Activated CD4-positive, CD25-positive, alpha-beta regulatory T cell treated with anti-CD3 and anti-CD28 coated beads, Interleukin-2, amount 50 U/mL, for 72 hours (primary cell): Measurements from ENCODE around the gene NEUROD4.

Experiments
- DNase-seq: peaks from one replicate; pipeline ENCODE4 v3.0.0; 2021

Gene NEUROD4

DNA sequence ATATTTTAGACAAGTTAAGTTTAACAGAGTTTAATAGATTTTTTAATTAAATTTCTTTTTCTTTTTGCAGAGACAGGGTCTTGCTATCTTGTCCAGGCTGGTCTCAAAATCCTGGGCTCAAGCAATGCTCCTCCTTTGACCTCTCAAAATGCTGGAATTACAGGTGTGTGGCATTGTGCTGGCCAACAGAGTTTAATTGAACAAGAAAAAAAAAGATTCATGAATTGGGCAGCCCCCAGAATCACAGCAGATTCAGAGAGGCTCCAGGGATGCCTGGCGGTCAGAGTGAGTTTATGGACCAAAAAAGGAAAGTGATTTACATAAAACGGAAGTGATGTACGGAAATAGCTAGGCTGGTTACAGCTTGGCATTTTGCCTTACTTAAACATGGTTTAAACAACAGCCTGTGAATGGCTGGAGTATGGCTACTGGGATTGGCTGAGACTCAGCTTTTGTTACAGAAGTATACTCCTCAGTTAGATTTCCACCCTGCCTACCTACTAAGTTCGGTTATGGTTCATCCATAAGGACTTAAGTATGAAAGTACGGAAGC is 20.7 kb upstream of the NEUROD4 start:
- no peak for DNase-seq

DNA sequence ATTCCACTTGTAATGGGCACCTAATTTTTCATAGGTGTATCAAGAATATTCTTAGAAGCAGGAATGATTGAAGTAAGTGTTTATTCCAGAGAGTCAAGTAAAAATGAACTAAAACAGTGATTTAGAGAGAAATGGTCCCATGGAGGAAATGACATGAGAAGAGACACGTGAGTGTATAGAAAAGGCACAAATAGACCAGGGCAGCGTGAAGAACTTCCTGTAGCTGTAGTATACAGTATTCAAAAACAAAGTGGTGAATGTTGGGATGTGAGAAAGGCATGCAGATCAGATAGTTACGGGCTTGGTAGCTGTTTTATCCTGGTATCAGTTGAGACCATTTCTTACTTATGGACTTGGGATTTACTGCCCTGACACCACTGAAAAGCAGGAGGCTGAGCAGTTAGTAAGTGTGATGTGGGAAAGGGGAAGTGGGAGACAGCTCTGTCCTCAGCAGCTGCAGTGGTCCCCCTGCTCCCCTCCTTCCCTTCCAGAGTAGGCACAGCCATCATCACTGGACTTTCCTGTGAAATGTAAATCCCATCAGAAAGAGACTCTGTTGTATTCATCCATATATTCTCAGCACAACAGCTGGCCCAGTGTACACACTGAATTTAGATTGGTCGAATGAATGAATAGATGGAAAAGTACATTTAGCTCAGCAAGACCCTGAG is 18.4 kb upstream of the NEUROD4 start:
- no peak for DNase-seq

DNA sequence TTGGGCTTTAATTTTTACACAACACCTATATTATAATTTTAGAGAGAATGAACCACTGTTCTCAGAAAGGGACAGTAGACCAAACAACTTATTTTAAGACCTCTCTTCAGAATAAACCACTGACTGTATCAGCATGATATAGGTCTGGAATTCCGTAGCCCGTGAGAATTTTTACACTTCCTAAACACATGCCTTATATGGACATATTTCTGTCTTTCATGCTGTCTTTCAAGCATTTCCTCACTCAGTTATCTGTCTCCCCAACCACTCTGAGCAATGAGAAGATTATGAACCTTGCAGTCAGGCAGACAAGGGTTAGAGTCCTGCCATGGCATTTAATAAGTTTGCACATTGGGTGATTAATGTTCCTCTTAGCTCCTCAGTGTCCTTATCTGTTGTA is 17.4 kb upstream of the NEUROD4 start:
- DNase-seq, result no peak

DNA sequence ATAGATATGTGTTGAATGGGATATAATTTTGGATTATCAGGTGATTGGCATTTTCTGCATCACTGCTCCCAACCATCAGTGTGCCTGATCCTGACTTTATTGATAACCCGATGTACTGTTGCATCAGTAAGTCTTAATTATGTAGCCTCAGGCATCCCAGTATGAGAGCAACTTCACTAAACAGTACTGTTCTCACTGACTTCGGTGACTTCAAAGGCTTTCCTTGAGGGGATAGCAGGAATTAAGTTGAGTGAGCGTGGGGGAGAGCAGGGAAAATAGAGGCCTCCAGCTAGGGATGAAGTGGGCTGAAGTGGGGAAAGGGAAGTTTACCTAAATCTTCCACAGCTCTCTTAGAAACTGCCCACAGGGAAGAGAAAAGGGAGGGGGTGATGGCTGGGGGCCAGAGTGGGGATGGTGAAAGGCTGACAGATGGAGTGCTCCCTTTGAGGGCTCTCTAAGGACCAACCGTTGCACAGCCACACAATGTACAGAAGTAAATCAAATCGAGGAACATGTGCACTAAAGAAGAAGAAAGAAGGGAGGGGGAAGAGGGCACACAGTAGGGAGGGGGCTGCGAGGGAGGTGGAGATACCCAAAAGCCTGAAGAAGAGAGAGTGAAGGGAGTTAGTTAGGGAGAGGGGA is 10.7 kb upstream of the NEUROD4 start:
- DNase-seq, result no peak

DNA sequence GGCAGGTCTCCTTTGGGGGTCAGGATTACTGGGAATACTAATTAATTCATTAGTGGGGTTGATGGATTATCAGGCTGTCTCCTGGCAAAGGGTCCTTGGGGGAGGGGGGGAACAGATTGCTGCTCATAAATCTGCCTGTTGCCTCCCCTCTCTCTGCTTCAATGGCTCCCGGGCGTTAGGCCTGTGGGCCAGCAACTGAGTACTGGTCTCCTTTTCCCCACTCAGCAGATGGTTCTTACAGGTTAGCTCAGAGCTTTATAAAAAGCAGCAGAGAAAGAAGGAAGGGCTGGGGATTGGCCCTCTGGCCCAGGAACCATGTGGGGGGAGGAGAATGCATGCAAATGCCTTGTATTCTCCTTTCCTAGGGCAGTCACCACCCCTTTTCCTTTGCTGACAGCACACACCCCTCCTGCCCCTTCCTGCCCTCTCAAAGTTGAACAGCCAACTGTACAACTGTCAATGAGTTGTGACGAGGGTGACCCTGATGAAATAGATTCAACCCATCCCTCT is 2.3 kb upstream of the NEUROD4 start:
- DNase-seq, result no peak

DNA sequence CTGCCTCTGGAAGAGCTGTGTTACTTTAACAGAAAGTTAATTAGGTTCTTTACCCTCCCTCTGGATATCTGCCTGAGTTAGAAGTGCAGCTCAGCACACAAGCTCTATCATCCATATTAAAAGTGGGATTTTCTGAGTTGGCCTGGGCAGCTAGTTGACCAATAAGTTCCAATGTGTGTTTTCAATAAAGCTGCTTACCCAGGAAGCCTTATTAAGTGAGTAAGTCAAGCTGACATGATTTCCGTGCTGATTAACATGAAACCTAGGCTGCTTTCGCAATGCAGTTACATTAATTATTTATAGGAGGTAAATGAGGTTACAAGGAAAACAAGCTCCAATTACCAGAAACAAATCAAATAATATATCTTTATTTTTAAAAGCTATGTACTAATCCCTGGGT is 4.8 kb downstream of the NEUROD4 start:
- DNase-seq, result no peak

DNA sequence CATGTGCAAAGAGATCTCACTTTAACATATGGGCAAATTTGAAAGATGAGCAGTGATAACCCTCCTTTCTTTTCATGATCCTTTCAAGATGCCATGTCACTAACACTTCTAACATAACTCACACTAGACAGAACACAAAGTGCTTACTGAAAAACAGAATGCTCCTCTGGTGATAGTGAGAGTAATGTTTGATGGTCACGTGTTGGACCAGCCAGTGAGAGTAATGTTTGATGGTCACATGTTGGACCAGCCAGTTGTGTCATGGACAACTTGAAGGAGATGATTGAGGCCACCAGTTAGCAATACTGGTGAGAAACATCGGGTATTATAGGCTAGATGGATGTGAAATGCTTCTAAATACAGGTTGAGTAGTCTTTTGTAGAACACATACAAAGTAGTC is 5.7 kb downstream of the NEUROD4 start:
- no peak for DNase-seq

DNA sequence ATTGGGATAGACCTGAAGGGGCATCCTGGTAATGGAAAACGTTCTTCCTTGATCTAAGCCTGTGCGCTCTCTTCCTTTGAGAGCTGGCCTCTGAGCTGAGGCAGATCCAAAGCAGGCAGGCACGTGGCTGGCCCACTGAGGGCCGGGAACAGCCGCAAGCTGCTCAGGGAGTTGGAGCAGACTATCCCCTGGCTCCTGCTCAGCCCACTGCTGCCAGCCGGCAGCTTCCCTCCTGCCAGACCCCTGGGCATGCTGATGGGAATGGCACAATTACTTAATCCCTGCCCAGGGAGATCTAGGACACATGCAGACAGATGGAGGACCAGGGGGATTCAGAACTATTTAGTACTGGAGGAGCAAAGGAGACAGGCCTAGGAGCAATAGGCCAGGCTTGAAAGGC is 14.4 kb downstream of the NEUROD4 start:
- DNase-seq, result no peak

DNA sequence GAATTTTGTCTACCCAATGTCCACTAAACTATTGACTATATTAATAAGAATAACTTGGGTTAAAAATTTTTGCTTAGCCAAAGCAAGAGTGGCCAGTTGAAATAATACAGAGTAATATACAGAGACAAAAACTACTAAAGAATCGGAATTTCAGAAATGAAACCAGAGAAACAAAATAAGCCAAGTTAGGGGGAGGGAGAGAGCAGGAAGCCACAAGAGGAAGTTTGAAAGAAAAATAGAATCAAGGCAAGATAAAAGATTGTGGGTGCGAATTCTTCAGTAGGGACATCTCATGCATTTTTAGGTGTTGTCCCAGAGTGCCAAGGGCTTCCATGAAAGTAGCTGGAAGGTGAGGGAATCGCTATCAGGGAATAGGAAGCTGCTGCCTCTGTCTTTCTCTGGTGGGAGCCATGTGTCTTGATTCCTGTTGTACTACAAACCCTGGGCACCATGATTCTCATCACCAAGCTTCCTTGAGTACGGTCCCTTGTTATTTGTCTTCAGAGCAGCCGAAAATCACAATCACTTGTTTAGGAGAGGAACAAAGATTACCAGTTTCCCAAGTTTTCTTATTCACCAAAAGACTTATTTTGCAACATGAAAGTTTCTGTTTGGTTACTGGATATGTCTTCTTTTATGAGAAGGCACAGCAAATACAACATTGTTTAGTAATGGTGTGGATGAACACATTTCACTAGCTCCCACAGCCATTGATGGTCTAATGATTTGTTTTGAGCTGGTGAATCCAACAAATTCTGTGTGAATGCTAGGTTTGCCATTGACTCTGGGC is 16.7 kb downstream of the NEUROD4 start:
- DNase-seq, result no peak

DNA sequence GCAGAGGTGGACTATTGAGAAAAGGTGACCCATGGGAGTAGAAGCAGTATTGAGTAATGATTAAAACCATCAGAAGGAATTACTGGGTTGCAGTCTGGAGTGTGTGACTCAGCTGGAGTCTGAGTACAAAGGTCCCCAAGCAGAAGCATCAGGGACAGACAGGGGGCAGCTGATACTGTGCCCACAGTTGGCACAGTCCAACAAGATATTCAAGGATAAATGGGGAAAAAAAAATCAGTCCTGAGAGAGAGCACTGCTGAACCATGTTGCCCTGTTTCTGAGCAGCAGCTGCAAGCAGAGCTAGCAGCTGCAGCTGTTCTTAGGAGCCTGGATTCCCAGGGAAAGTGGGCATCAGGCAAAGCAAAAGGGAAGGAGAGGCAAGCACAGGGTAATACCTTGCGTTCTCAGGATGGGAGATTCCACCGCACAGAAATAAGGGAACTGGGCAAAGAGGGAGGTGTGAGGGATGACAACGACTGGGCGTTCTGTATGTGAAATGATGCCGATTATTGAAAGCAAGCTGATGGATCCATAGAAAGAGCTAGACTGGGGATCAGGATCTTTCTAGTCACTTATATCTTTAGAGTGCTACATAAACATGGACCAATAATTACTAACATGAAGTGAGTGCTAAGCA is 17.7 kb downstream of the NEUROD4 start:
- DNase-seq, result no peak

DNA sequence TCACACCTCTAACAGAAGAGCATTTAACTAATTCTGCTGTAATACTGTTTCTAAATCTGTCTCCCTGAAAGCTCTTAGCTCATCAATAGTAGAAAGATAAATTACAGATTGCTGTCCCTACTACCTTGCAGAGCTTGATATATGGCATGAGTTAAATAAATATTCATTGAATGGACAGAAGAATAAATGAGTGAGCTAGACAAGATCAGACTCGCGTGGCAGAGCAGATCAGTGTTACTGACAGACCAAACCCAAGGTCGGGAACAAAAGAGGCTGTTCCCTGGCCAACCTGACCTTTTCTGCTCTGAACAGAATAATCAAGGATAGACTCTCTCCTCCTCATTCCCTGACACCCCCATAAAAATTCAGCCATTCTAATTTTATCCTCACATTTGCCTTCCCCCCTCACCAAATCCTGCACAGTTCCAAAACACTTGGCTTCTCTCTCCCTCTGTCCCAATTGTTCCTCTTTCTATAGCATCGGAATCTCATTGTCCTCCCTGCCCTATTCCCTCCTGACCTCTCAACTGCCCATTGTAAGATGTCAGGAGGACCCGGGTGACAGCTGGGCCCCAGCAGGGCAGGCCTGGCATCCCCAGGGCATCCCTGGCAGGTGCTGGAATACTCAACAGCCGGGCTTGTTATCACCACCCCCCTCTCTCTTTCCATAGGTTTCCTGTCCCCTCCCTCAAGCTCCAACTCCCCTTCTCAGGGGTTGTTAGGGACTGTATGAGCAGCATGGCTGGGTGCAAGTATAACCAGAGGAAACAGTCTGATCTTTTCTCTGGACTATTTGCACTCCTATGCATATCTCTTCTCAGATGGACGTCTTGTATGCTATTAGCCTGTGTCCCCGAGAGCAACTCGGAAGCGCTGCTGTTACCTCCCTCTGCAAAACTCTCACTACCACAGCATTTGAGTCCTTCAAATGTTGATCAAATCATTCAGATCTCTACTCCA is 19.9 kb downstream of the NEUROD4 start:
- no peak for DNase-seq

DNA sequence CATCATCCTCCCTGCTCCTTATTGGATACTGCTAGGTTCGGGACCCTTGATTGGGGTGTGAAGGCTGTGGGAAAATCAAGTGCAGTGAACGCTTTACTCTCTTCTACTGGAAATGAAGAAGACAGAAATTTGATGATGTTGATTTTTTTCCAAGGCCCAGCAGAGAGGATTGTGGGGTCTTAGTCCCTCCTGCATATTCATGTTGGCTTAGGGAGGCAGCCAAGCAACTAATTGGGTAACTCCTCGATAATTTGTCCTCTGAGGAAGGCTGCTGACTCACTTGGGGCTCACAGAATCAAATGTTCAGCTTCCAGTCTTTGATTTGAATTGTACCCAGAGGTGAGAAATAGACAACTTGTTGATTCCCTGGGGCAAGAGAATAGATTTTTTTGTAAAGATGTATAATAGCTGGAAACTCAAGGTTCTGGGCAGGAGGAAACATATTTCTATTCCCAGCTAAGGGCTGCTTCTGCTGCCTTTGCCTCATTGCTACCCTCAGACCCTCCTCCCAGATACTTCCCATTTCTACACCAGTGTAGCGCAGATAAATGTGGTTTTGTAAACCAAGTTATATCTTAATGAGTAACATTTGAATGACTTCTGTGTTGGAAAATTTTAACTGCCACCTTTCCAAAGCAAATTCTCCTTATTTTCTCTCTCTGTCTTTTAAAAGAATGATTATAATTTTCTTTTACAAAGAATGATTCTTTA is 21.7 kb downstream of the NEUROD4 start:
- no peak for DNase-seq

DNA sequence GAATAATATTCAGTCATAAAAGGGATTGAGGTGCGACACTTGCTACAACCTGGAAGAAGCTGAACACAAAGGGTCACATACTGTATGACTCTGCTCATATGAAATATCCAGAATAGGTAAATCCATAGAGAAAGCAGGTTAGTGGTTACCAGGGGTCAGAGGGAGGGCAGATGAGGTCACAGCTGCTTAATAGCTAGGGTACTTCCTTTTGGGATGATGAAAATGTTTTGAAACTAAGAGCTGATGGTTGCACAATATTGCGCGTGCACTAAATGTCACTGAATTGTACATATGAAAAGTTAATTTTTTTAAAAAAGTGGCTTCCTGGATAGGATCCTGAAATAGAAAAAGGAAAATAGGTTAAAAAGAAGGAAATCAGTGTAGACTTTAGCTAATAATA is 23.8 kb downstream of the NEUROD4 start:
- DNase-seq, result no peak

DNA sequence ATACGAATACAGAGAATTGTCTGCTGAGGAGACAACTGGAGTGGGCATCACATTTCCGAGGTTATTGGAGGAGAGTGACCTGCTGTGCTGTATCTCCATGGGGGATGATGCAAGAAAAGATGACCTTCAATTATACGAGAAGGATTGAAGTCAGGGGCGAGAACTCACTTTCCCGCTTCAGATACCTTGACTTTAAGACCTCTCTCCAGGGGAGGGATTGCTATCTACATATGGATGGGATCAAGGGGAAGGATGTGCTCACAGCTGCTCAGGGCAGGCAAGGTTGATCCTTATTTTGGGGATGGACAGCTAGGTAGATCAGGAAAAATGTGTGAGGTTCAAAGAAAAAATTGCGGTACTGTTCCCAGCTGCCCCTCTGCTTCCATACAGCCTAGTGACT is 24.4 kb downstream of the NEUROD4 start:
- DNase-seq, result no peak

DNA sequence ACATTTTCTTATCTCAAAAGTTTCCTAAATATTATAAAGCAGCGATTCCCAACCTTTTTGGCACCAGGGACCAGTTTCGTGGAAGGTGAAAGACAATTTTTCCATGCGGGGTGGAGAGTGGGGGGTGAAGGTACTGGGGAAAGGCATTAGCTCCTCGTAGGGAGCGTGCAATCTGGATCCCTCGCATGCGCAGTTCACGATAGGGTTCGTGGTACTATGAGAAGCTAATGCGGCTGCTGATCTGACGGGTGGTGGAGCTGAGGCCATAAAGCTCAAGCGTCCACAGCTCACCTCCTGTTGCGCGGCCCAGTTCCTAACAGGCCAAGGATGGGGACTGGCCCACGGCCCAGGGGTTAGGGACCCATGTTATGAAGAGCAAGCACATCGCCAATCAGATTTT is 29.9 kb downstream of the NEUROD4 start:
- DNase-seq, result no peak

DNA sequence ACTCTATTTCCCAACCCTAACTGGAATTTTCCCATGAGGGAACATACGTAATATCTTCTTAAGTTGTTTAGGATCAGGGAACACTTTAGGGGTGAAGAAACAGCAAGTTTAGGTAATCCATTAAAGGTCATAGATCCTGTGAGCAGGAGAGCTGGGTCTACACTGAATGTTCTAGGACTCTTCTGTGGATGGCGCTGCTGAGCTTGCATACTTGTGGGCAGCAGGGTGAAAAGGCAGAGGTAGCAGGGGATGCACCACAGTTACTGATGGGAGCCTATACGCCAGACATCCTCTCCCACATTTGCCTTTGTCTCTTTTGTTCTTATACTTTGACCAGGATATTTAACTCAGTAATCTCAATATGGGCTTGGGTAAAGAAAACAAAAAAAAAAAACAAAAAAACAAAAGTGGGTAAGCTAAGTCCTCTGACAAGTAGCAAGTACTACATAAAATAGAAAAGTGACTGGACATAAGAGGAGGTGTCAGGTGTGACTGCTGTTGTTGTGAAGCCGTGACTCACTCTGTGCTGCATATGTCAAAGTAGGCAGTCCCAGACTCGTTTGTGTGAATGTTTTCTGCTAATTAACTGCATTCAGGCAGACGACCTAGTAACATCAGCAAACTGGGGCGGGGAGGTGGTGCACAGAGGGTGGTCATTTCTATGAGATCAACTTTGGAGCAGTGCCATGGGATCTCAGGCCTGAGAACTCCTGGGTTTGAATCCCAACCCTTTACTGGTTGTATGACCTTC is 31.6 kb downstream of the NEUROD4 start:
- no peak for DNase-seq

DNA sequence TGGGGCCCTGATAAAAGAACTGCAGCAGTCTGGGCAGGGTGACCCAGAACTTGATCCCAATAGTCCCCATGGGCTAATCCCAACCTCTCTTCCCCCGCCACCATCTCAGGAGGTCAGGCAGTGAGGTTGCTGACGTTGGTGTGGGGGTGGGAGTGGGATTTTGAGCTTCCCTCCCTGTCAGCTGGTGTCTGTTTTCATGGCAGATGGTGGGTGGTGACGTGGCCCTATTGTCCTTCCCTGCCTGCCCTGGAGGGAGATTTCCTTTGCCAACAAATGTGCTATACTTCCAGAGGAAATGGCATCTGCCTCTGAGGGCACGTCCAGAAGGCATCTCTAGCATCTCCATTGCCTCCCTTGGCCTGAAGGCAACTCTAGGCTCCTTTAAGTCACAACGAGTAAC is 37.7 kb downstream of the NEUROD4 start:
- no peak for DNase-seq

DNA sequence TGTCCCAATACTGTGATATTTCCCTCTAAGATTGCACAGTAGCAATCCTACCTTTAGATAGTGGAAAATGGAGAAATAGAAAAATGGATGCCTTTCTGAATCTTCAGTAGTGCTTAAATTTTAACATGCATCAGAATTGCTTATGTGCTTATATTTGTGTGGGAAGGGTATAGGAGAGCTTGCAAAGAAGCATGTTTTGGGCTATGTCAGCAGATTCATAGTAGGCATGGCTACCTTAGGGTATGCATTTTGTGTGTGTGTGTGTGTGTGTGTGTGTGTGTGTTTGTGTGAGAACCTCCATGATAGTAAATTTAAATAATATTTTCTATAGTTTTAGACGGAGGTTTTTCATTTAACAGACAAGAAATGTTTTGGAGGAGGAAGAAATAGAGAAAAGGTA is 38.3 kb downstream of the NEUROD4 start:
- no peak for DNase-seq

DNA sequence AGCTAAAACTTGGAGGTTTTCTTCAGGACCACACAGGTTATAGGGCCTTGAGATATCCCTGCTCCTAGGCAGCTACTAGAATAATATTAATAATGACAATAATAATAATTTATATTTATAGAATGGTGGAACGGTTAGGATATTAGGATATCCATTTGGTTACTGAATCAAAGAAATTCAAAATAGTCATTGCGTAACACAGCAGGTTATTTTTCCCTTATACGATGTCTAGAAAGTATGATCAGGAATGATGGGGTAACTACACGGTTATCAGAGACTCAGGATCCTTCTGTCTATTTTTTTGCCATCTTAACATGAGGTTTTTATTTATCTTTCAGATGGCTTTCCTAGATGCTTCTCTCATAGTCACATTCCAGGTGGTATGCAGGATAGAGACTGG is 39.0 kb downstream of the NEUROD4 start:
- no peak for DNase-seq

DNA sequence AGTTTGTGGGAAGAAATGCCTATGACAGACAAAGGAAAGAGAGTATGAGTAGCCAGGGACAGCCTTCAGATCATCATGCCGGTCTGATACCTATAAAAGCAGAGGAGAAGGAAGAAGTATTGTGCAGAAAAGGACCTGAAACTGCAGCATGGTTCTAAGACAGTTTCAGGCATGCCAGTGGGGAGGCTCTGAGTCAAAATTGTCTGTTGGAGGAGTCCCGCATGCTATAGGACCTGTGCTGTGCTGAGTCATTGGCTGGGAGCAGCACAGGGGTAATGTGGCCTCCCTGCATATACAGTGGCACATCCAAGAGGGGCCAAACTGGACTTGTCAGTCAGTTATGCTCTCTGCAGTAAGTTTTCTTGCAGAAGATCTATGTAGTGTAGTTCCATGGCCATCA is 40.7 kb downstream of the NEUROD4 start:
- DNase-seq, result no peak

DNA sequence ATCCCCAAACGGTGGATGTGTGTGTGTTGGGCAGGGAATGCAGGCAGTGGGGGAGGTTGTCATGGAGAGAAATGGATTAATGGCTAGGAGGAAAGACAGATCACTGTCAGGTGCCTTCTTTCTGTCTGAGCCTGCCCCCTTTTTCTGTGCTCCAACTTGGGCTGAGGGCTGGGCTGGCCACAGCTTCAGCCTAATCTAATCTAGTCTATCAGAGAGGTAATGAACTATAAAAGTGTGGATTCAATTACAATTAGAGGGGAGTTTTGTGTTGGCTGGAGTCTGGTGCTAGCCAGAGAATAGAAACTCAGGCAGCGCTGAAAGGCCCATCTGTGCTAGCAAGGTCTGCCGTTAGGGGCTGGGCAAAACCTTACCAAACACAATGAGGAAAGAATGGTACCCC is 41.2 kb downstream of the NEUROD4 start:
- DNase-seq, result no peak
